Mammary epithelial cell (primary cell): ENCODE results near the gene IRF2.

ENCODE experiments used
- CTCF ChIP-seq, 2 donors: IDR thresholded peaks in 1 of 2; conservative IDR thresholded peaks in 1 of 2; 2 replicates each; pipeline ENCODE4 v1.5.1; 2011 to 2012; ENCODE audit warnings: inconsistent platforms in 2 of 2, low read length in 2 of 2, mild to moderate bottlenecking in 2 of 2, control low read depth in 1 of 2, low read depth in 1 of 2; ENCODE audit not compliant: insufficient read depth in 1 of 2; ENCODE audit errors: extremely low read depth in 1 of 2
- EZH2 ChIP-seq: IDR thresholded peaks from 2 replicates; pipeline ENCODE4 v1.6.1; 2012; ENCODE audit warnings: low read length, inconsistent platforms, borderline replicate concordance

DNA sequence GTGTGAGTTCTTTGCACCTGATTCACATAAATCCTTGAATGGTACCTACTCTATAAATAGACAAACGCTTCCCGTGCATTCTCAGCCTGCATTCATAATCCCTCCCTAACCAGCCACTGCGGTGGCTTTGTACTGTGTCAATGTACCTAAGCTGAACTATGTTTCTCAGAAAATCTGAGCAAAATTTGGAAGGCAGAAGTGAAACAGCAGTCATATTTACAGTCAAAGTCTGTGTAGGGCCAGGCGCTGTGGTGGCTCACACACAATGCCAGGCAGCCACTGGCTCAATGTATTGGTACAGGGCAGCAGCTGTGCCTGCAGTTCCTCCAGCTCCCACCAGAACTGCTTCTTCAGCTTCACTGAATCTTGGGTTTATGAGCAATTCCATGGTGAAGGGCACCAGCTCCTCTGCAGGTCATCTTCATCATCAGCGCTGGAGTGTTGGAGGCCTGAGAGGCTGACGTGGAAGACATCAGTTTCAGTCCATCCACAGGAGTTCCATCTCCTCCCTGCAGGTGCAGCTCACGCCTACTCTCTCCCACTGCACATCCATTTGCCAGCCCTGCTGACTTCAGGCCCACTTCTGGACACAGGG lies 32.3 kb upstream of the IRF2 start:
- TF ChIP-seq CTCF (conservative IDR thresholded peaks at IDR 0.05 in 1 of 2, IDR thresholded peaks at IDR 0.05 in 1 of 2; ENCODE audit: extremely low read depth in 1 of 2, insufficient read depth in 1 of 2, low read depth in 1 of 2, low read length in 2 of 2), result peak; percentile 7 to 11
- no peak for TF ChIP-seq EZH2
